Neural cell (in vitro differentiated cells): ENCODE measurements around the gene MAGI1. TPM values are rescaled to one million over a fixed set of nuclear protein-coding genes. Genes with fewer than 3 reads are reported as not detected.

Experiments used
- H2AFZ ChIP-seq: fragments of 200-600, 300-800 bp; sonication (generic), shearing (Covaris generic); 2 replicates; pipeline ENCODE4 v1.6.0; 2014; ENCODE audit warnings: low read depth, mild to moderate bottlenecking, antibody characterized with exemption, low read length, moderate library complexity
- H3F3A ChIP-seq: fragments of 200-600 bp; shearing (Covaris generic); 2 replicates; pipeline ENCODE4 v1.6.1; 2016; ENCODE audit warnings: mild to moderate bottlenecking, moderate library complexity, mixed read lengths, antibody characterized with exemption, low read length; ENCODE audit not compliant: insufficient read depth, poor library complexity, severe bottlenecking
- H3K27ac ChIP-seq: fragments of 200-600, 300-800 bp; sonication (generic), shearing (Covaris generic); 2 replicates; pipeline ENCODE4 v1.5.1; 2014; ENCODE audit warnings: mild to moderate bottlenecking, low read length, moderate library complexity
- H3K27me3 ChIP-seq: fragments of 300-800, 200-600 bp; sonication (generic), shearing (Covaris generic); 2 replicates; pipeline ENCODE4 v1.6.0; 2014; ENCODE audit warnings: mild to moderate bottlenecking, low read depth, low read length, moderate library complexity; ENCODE audit not compliant: insufficient read depth
- H3K36me3 ChIP-seq: fragments of 300-800, 200-600 bp; sonication (generic), shearing (Covaris generic); 2 replicates; pipeline ENCODE4 v1.5.1; 2014; ENCODE audit warnings: mild to moderate bottlenecking, antibody characterized with exemption, low read length, moderate library complexity; ENCODE audit not compliant: insufficient read depth
- H3K4me2 ChIP-seq: fragments of 300-800, 200-600 bp; sonication (generic), shearing (Covaris generic); 2 replicates; pipeline ENCODE4 v1.6.0; 2014; ENCODE audit warnings: mild to moderate bottlenecking, low read length
- H3K4me3 ChIP-seq: fragments of 300-800, 200-600 bp; sonication (generic), shearing (Covaris generic); 2 replicates; pipeline ENCODE4 v1.5.1; 2014; ENCODE audit warnings: mild to moderate bottlenecking, low read length, moderate library complexity
- H3K79me2 ChIP-seq: fragments of 200-600 bp; shearing (Covaris generic); replicated peaks from 2 replicates; pipeline ENCODE4 v1.6.0; 2014; ENCODE audit warnings: mild to moderate bottlenecking, low read length, moderate library complexity; ENCODE audit not compliant: insufficient read depth
- H3K9ac ChIP-seq: fragments of 300-800, 200-600 bp; sonication (generic), shearing (Covaris generic); 2 replicates; pipeline ENCODE4 v1.6.1; 2016; ENCODE audit warnings: mild to moderate bottlenecking, low read length, mixed read lengths
- H3K9me2 ChIP-seq: fragments of 200-600 bp; shearing (Covaris generic); 2 replicates; pipeline ENCODE4 v1.6.1; 2016; ENCODE audit warnings: mild to moderate bottlenecking, low read length, mixed read lengths; ENCODE audit not compliant: insufficient read depth
- H3K9me3 ChIP-seq: fragments of 200-600, 300-800 bp; sonication (generic), shearing (Covaris generic); 2 replicates; pipeline ENCODE4 v1.6.1; 2016; ENCODE audit warnings: mild to moderate bottlenecking, mixed run types, low read length, moderate library complexity, mixed read lengths
- H4K20me1 ChIP-seq: fragments of 200-600 bp; shearing (Covaris generic); 2 replicates; pipeline ENCODE4 v1.6.1; 2016; ENCODE audit warnings: mild to moderate bottlenecking, mixed run types; ENCODE audit not compliant: insufficient read depth
- EP300 ChIP-seq: fragments of 450-650 bp; conservative IDR thresholded peaks from 2 replicates; pipeline ENCODE4 v1.6.1; 2014; ENCODE audit warnings: antibody characterized with exemption, mild to moderate bottlenecking, moderate library complexity; ENCODE audit not compliant: poor library complexity, severe bottlenecking
- EZH2 ChIP-seq: fragments of 200-600, 300-800 bp; shearing (Covaris generic), sonication (generic); IDR thresholded peaks from 2 replicates; pipeline ENCODE4 v1.6.1; 2014; ENCODE audit warnings: antibody characterized with exemption, low read length, borderline replicate concordance, mild to moderate bottlenecking; ENCODE audit not compliant: insufficient read depth, poor library complexity, severe bottlenecking
- MXI1 ChIP-seq: fragments of 450-650 bp; conservative IDR thresholded peaks from 2 replicates; pipeline ENCODE4 v1.6.1; 2014; ENCODE audit warnings: antibody characterized with exemption, mild to moderate bottlenecking; ENCODE audit not compliant: poor library complexity, severe bottlenecking
- POLR2AphosphoS5 ChIP-seq: IDR thresholded peaks from 2 replicates; pipeline ENCODE4 v1.6.1; 2012
- RAD21 ChIP-seq: fragments of 450-650 bp; conservative IDR thresholded peaks from 2 replicates; pipeline ENCODE4 v1.6.1; 2014; ENCODE audit warnings: antibody characterized with exemption, mild to moderate bottlenecking, moderate library complexity
- REST ChIP-seq: IDR thresholded peaks from 2 replicates; pipeline ENCODE4 v1.6.1; 2012; ENCODE audit warnings: borderline replicate concordance
- SMC3 ChIP-seq: fragments of 450-650 bp; conservative IDR thresholded peaks from 2 replicates; pipeline ENCODE4 v1.6.1; 2014; ENCODE audit warnings: antibody characterized with exemption, mild to moderate bottlenecking, moderate library complexity; ENCODE audit not compliant: poor library complexity
- TAF1 ChIP-seq: IDR thresholded peaks from 2 replicates; pipeline ENCODE4 v1.6.1; 2012; ENCODE audit warnings: low read depth
- polyA plus RNA-seq: library from polyadenylated mRNA; depleted of rRNA; stranded (reverse); fragments of >200 nt; gene quantifications from 2 replicates; pipeline ENCODE4 v1.2.3, GENCODE V29; 2014
- TF ChIP-seq, protein P1 (sequence below): fragments of 450-650 bp; IDR thresholded peaks from 2 replicates; pipeline ENCODE4 v1.5.1; 2014; ENCODE audit warnings: antibody characterized with exemption, mild to moderate bottlenecking, moderate library complexity; ENCODE audit not compliant: poor library complexity, severe bottlenecking

The MAGI1 gene
- polyA plus RNA-seq, 1 donor from 2014 or later: 44.7 TPM

DNA sequence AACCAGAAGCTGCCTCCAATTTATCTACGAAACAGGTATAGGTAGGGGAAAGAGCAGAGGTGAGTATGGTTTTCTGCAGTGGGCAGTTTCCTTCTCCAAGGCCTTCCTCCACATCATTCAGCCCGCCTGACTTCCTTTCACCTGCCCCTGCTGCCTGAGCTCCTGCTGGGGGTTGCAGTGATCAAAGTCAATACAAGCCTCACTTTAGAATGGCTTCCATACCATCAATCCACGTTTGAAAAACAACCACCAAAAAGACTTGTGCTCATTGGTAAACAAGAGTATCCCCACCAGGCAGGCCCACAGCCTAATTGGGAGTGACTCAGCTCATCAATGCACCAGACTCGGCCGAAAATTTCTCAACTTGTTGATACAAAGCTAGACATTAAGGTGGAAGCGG, 159.9 kb downstream of the MAGI1 start:
- no peak overlapping the region for H3K4me3 ChIP-seq
- no peaks in the 10 kb centered on the region for H4K20me1 ChIP-seq
- H3K4me2 ChIP-seq: no peak overlapping the region
- H3K27me3 ChIP-seq: no peaks in the 10 kb centered on the region
- no peaks in the 10 kb centered on the region for H3K79me2 ChIP-seq
- no peaks in the 10 kb centered on the region for H3K9me3 ChIP-seq
- H3K9ac ChIP-seq: no peak overlapping the region
- no peak overlapping the region for H3K27ac ChIP-seq
- H3F3A ChIP-seq: no peaks in the 10 kb centered on the region
- TF ChIP-seq, protein P1, sequence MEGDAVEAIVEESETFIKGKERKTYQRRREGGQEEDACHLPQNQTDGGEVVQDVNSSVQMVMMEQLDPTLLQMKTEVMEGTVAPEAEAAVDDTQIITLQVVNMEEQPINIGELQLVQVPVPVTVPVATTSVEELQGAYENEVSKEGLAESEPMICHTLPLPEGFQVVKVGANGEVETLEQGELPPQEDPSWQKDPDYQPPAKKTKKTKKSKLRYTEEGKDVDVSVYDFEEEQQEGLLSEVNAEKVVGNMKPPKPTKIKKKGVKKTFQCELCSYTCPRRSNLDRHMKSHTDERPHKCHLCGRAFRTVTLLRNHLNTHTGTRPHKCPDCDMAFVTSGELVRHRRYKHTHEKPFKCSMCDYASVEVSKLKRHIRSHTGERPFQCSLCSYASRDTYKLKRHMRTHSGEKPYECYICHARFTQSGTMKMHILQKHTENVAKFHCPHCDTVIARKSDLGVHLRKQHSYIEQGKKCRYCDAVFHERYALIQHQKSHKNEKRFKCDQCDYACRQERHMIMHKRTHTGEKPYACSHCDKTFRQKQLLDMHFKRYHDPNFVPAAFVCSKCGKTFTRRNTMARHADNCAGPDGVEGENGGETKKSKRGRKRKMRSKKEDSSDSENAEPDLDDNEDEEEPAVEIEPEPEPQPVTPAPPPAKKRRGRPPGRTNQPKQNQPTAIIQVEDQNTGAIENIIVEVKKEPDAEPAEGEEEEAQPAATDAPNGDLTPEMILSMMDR: no peak
- TF ChIP-seq SMC3 (no peak), MXI1 (no peak), TAF1 (no peak), RAD21 (no peak)
- no peaks in the 10 kb centered on the region for H3K36me3 ChIP-seq
- H2AFZ ChIP-seq: no peak overlapping the region
- no peaks in the 10 kb centered on the region for H3K9me2 ChIP-seq

DNA sequence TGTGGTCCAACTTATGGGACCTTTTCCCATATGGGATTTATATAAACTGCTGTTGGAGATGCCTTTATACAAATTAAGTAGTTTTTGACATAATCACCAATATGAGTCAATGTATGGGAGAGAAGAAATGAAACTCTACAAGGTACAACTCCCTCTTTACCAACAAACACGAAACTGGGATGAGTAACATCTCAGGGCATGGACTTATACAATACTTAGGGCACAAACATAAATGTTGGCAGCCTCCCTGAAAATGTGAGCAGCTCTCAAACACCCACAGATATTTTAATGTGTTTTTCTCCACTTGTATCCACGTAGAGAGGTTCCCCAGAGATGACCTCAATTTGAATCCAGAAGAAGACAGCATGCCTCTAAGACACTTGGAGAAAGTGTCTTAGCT, 161.6 kb downstream of the MAGI1 start:
- no peak overlapping the region for H3K4me2 ChIP-seq
- no peaks in the 10 kb centered on the region for H3K79me2 ChIP-seq
- no peaks in the 10 kb centered on the region for H3K27me3 ChIP-seq
- no peaks in the 10 kb centered on the region for H3F3A ChIP-seq
- no peak overlapping the region for H3K27ac ChIP-seq
- no peaks in the 10 kb centered on the region for H3K36me3 ChIP-seq
- H2AFZ ChIP-seq: no peak overlapping the region
- TF ChIP-seq EZH2 (no peak), EP300 (no peak), REST (no peak), TAF1 (no peak), RAD21 (no peak), POLR2AphosphoS5 (no peak), MXI1 (no peak), SMC3 (no peak)
- TF ChIP-seq, protein P1: no peak
- H3K9me3 ChIP-seq: no peaks in the 10 kb centered on the region
- H3K9ac ChIP-seq: no peak overlapping the region
- H4K20me1 ChIP-seq: no peaks in the 10 kb centered on the region
- no peaks in the 10 kb centered on the region for H3K9me2 ChIP-seq
- no peak overlapping the region for H3K4me3 ChIP-seq
